ENCODE data around the gene IGF2.

The IGF2 gene

DNA sequence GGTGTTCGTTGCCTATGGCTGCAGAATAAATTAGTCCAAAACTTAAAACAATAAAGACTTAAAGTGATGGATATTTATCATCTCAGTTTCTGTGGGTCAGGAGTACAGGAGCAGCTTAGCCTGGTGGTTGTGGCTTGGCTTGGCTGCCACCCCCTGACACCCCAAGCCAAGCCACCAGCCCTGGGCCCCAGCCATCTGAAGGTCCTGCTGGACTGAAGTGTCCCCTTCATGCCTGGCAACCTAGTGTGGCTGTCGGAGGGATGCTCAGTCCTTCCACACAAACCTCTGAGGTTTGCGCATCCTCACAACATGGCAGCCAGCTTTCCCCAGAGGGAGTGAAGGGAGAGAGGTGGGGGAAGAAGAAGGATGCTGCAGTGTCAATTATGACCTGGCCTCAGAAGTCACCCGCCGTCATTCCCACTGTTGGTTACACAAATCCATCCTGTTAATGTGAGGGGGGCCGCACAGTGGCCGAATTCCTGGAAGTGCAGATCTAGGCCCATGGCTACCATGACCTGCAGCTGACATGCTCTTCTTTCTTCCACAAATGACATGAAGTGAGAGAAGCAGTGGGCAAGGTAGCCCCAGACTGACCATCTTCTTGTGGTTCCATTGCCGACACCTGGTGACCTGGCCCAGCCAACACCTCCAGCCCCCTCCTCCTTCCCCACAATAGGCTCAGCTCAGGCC lies 31.1 kb downstream of the IGF2 start:
- Histone ChIP-seq H3K4me1 (ENCODE audit: low read depth, poor library complexity, severe bottlenecking) (no peaks in the 10 kb centered on the region), H3K27ac (no peak overlapping the region), H3K9ac (no peak overlapping the region), H3K79me2 (ENCODE audit: insufficient read depth, low read depth) (no peaks in the 10 kb centered on the region), H3K36me3 (ENCODE audit: insufficient read depth) (no peaks in the 10 kb centered on the region), H3K27me3 (ENCODE audit: insufficient read depth, low read depth) (peaks cover 45% of the 10 kb centered on the region; the same call in 1 of the 2 replicates), H3K4me3 (IDR thresholded peaks at IDR 0.05; ENCODE audit: insufficient read depth, low read depth, low read length) (no peak overlapping the region), H4K20me1 (ENCODE audit: insufficient read depth) (no peaks in the 10 kb centered on the region), H2AFZ (ENCODE audit: low read depth) (no peak overlapping the region), H3K4me2 (no peak overlapping the region)
- TF ChIP-seq CTCF (conservative IDR thresholded peaks at IDR 0.05; ENCODE audit: low read depth, low read length), result no peak

DNA sequence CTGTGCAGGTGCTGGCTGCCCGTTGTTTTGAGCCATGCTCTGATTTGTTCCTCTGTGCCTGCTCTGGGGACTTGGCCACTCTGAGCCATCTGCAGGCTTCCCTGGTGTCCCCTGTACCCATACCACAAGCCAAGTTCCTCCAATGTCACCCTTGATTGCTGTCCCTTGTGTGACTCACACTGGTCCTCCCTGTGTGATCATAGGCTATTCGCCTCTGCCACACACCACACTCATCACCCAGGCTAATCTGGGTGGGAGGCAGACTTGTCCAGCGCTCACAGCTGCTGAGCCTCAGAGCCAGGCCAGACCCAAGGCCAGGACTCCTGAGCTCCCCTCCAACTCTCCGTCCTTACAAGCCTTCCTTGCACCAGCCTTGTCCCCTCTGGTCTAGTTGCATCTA lies 31.7 kb downstream of the IGF2 start:
- Histone ChIP-seq H3K27ac (no peak overlapping the region), H3K79me2 (ENCODE audit: insufficient read depth, low read depth) (no peaks in the 10 kb centered on the region), H3K36me3 (ENCODE audit: insufficient read depth) (no peaks in the 10 kb centered on the region), H3K9ac (no peak overlapping the region), H3K27me3 (ENCODE audit: insufficient read depth, low read depth) (peaks cover 45% of the 10 kb centered on the region; the same call in 1 of the 2 replicates), H4K20me1 (ENCODE audit: insufficient read depth) (no peaks in the 10 kb centered on the region), H3K4me3 (IDR thresholded peaks at IDR 0.05; ENCODE audit: insufficient read depth, low read depth, low read length) (no peak overlapping the region), H3K4me1 (ENCODE audit: low read depth, poor library complexity, severe bottlenecking) (no peaks in the 10 kb centered on the region), H2AFZ (ENCODE audit: low read depth) (no peak overlapping the region), H3K4me2 (no peak overlapping the region)
- TF ChIP-seq CTCF (conservative IDR thresholded peaks at IDR 0.05; ENCODE audit: low read depth, low read length), result no peak

- Histone ChIP-seq H3K4me2 (no peak overlapping the region), H3K9ac (no peak overlapping the region), H3K79me2 (ENCODE audit: insufficient read depth, low read depth) (no peaks in the 10 kb centered on the region), H3K4me3 (IDR thresholded peaks at IDR 0.05; ENCODE audit: insufficient read depth, low read depth, low read length) (no peak overlapping the region), H3K36me3 (ENCODE audit: insufficient read depth) (no peaks in the 10 kb centered on the region), H3K27me3 (ENCODE audit: insufficient read depth, low read depth) (peaks cover 48% of the 10 kb centered on the region; the same call in 1 of the 2 replicates), H3K27ac (no peak overlapping the region), H2AFZ (ENCODE audit: low read depth) (no peak overlapping the region), H4K20me1 (ENCODE audit: insufficient read depth) (no peaks in the 10 kb centered on the region), H3K4me1 (ENCODE audit: low read depth, poor library complexity, severe bottlenecking) (no peaks in the 10 kb centered on the region)
- TF ChIP-seq CTCF (conservative IDR thresholded peaks at IDR 0.05; ENCODE audit: low read depth, low read length), result no peak
Observed at GRCh38 chr11:2106583-2107209, 32.5 kb downstream of the IGF2 start.

GRCh38 chr11:2105511-2105910 lies 33.7 kb downstream of the IGF2 start:
- Histone ChIP-seq H3K4me3 (IDR thresholded peaks at IDR 0.05; ENCODE audit: insufficient read depth, low read depth, low read length) (no peak overlapping the region), H3K9ac (no peak overlapping the region), H4K20me1 (ENCODE audit: insufficient read depth) (no peaks in the 10 kb centered on the region), H3K4me2 (no peak overlapping the region), H3K79me2 (ENCODE audit: insufficient read depth, low read depth) (no peaks in the 10 kb centered on the region), H3K27ac (no peak overlapping the region), H3K27me3 (ENCODE audit: insufficient read depth, low read depth) (peaks cover 52% of the 10 kb centered on the region; the same call in 1 of the 2 replicates), H3K36me3 (ENCODE audit: insufficient read depth) (no peaks in the 10 kb centered on the region), H2AFZ (ENCODE audit: low read depth) (no peak overlapping the region), H3K4me1 (ENCODE audit: low read depth, poor library complexity, severe bottlenecking) (no peaks in the 10 kb centered on the region)
- no peak for TF ChIP-seq CTCF (conservative IDR thresholded peaks at IDR 0.05; ENCODE audit: low read depth, low read length)
